Suprapubic skin (tissue), 4 donors: ENCODE measurements around the gene RALGAPA2. TPM values are rescaled to one million over a fixed set of nuclear protein-coding genes. Genes with fewer than 3 reads are reported as not detected.

Experiments used
- DNase-seq, 2 donors: peaks; one replicate each; pipeline ENCODE4 v3.0.0-alpha.2; 2019; ENCODE audit warnings: low spot score in 2 of 2
- H3K27ac ChIP-seq: fragments of 200-600 bp; sonication (generic); one replicate; pipeline ENCODE4 v1.5.1; 2019
- H3K27me3 ChIP-seq: fragments of 200-600 bp; sonication (generic); one replicate; pipeline ENCODE4 v1.5.1; 2019
- H3K36me3 ChIP-seq: fragments of 200-600 bp; sonication (generic); one replicate; pipeline ENCODE4 v1.5.1; 2019
- H3K4me1 ChIP-seq: fragments of 200-600 bp; sonication (generic); one replicate; pipeline ENCODE4 v1.5.1; 2019
- H3K4me3 ChIP-seq: fragments of 200-600 bp; sonication (generic); one replicate; pipeline ENCODE4 v1.5.1; 2019; ENCODE audit warnings: mild to moderate bottlenecking
- H3K9me3 ChIP-seq: fragments of 200-600 bp; sonication (generic); one replicate; pipeline ENCODE4 v1.5.1; 2019
- EP300 ChIP-seq: sonication (generic); formaldehyde crosslinking; IDR thresholded peaks from one replicate; pipeline ENCODE4 v1.6.1; 2017; ENCODE audit warnings: antibody characterized with exemption
- POLR2A ChIP-seq, 2 donors: fragments of 450-650 bp; IDR thresholded peaks; one replicate each; pipeline ENCODE4 v1.6.1; 2017; ENCODE audit warnings: antibody characterized with exemption in 2 of 2, mild to moderate bottlenecking in 2 of 2, moderate library complexity in 2 of 2
- POLR2AphosphoS5 ChIP-seq, 3 donors: sonication (generic); formaldehyde crosslinking; IDR thresholded peaks; one replicate each; pipeline ENCODE4 v1.6.1; 2017; ENCODE audit warnings: antibody characterized with exemption in 3 of 3
- WGBS: methylation state at CpG from one replicate; pipeline ENCODE4 v1.1.5; 2018; 5-methylcytosine and 5-hydroxymethylcytosine counted together
- total RNA-seq, 4 donors: library from RNA; depleted of rRNA; stranded (reverse); fragments of >200 nt; gene quantifications; one replicate each; pipeline ENCODE4 v1.1.0, GENCODE V29; 2016
- TF ChIP-seq, protein P1 (sequence below), 2 donors: fragments of 200-600 bp in 1 of 2; fragments of 450-650 bp in 1 of 2; sonication (generic) in 1 of 2; IDR thresholded peaks; one replicate each; pipeline ENCODE4 v1.5.1; 2016 to 2019; ENCODE audit warnings: antibody characterized with exemption in 2 of 2, mild to moderate bottlenecking in 1 of 2, moderate library complexity in 1 of 2

The RALGAPA2 gene
- total RNA-seq, 4 donors from 2014 or later, result 51.9 to 97.8 (median 72.0) TPM

DNA sequence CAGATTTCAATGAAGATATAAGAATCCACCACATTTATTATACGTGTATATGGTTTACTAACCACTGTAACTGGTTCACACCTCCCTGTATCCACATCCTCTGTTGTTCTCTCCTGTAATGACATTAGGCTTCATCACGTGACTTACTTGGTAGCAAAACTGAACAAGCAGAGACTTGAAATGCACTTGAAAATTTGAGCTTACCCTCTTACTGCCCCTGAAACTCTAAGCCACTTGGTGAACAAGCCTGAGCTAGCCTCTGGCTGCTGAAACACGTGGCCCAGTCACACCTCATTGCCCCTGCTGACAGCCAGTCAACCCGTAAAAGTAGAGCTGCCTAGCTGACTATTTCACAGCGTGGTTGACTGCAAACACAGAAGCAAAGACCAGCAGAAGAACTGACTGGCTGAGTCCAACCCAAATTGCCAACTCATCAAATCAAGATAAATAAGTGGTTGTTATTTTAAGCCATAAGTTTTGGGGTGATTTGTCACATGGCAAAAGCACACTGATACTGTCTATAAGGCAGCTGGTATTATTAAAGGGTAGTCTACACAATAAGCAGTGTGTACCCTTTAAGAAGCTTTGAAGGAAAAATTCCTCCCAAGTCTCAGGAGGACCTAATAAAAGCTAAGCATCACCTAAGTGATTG is 109.0 kb downstream of the RALGAPA2 start:
- H3K27me3 ChIP-seq, result no peaks in the 10 kb centered on the region
- DNase-seq, result no peak
- TF ChIP-seq, protein P1, sequence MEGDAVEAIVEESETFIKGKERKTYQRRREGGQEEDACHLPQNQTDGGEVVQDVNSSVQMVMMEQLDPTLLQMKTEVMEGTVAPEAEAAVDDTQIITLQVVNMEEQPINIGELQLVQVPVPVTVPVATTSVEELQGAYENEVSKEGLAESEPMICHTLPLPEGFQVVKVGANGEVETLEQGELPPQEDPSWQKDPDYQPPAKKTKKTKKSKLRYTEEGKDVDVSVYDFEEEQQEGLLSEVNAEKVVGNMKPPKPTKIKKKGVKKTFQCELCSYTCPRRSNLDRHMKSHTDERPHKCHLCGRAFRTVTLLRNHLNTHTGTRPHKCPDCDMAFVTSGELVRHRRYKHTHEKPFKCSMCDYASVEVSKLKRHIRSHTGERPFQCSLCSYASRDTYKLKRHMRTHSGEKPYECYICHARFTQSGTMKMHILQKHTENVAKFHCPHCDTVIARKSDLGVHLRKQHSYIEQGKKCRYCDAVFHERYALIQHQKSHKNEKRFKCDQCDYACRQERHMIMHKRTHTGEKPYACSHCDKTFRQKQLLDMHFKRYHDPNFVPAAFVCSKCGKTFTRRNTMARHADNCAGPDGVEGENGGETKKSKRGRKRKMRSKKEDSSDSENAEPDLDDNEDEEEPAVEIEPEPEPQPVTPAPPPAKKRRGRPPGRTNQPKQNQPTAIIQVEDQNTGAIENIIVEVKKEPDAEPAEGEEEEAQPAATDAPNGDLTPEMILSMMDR (IDR thresholded peaks at IDR 0.05), result no peak
- TF ChIP-seq POLR2AphosphoS5 (IDR thresholded peaks at IDR 0.05) (no peak), POLR2A (IDR thresholded peaks at IDR 0.05) (no peak), EP300 (no peak)
- 55% methylated on average over 5 of the region's 5 CpGs for WGBS
- H3K36me3 ChIP-seq, result peaks cover 22% of the 10 kb centered on the region
- no peak overlapping the region for H3K27ac ChIP-seq
- peaks cover 5% of the 10 kb centered on the region for H3K4me1 ChIP-seq
- no peaks in the 10 kb centered on the region for H3K9me3 ChIP-seq
- H3K4me3 ChIP-seq, result no peak overlapping the region

DNA sequence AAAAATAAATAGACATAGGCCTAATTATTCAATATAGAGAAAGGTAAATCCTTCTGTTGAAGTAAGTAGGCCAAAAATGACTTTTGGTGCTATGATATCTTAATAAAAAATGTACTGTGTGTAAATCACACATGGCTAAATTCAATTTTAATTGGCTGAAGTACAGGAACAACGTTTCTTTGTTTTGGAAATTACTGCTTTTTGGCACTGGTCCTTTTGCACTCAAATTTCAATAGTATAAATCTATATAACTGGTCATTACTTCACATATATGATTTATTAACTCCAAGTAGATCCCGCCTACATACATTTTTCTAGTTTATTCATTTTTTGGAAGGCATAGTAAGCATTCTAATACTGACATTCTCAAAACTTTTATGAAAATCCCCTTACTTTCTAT is 114.5 kb downstream of the RALGAPA2 start:
- H3K4me3 ChIP-seq, result no peak overlapping the region
- DNase-seq, result no peak
- peaks cover 24% of the 10 kb centered on the region for H3K36me3 ChIP-seq
- H3K4me1 ChIP-seq, result peaks cover 10% of the 10 kb centered on the region
- TF ChIP-seq, protein P1 (IDR thresholded peaks at IDR 0.05), result no peak
- TF ChIP-seq POLR2A (IDR thresholded peaks at IDR 0.05) (no peak), POLR2AphosphoS5 (IDR thresholded peaks at IDR 0.05) (no peak), EP300 (no peak)
- no peak overlapping the region for H3K27ac ChIP-seq
- 61% methylated on average over 2 of the region's 2 CpGs for WGBS
- no peaks in the 10 kb centered on the region for H3K9me3 ChIP-seq
- H3K27me3 ChIP-seq, result no peaks in the 10 kb centered on the region

DNA sequence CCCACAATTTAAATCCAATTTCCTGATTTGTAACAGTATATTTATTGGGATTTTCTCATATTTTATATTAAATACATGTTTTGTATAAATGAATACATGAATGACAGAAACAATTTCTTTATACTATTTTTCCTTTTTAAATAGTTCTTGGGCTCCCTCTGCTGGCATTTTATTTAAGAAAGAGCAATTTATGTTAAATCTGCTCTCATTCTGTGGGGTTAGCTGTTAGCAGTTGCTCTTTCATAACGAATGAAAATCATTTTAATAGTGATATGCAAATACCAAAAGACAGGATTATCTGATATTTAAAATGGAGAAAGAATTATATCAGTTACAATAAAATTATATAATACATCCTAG is 118.3 kb downstream of the RALGAPA2 start:
- DNase-seq, result no peak
- H3K27me3 ChIP-seq, result no peaks in the 10 kb centered on the region
- no peaks in the 10 kb centered on the region for H3K9me3 ChIP-seq
- H3K36me3 ChIP-seq, result peaks cover 15% of the 10 kb centered on the region
- peaks cover 9% of the 10 kb centered on the region for H3K4me1 ChIP-seq
- no peak for TF ChIP-seq EP300
- TF ChIP-seq, protein P1 (IDR thresholded peaks at IDR 0.05), result no peak
- TF ChIP-seq POLR2A (IDR thresholded peaks at IDR 0.05), result no peak
- no peak for TF ChIP-seq POLR2AphosphoS5 (IDR thresholded peaks at IDR 0.05)
- H3K27ac ChIP-seq, result no peak overlapping the region
- no peak overlapping the region for H3K4me3 ChIP-seq
- 44% methylated on average over 1 of the region's 1 CpG for WGBS

DNA sequence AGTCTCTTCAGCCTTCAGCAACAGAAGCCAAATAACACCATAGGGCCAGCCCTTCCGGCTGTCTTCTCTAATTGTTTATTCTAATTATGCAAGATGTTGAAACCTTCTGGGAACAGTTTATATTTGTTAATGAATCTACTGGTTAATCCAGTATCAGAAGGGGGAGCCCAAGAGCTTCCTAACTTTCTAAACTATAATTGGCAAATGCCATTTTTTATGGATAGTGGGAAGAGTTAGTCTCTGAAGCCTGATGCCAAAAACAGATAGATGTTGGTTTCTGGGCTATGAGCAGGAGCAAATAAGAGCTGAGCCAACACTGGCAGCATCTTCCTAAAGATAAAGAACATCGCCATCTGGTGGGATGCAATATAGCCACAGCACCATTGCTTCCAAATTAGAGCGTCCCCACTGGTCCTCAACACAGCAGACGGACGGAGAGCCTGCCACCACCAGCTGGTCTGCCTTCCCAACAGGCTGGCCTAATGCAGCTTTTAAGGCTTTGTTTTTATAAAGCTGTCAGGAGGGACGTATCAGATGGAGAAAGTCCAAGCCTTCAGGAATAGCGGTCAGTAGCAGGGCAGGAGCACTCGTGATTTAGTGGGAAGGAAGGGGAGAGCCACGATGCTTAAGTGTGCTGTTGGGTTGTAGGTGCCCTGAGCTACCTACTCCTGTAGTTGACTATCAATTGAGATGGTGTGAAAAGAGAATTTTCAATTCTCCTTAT is 118.8 kb downstream of the RALGAPA2 start:
- WGBS, result 61% methylated on average over 9 of the region's 9 CpGs
- Histone ChIP-seq H3K4me3 (no peak overlapping the region), H3K9me3 (no peaks in the 10 kb centered on the region), H3K27me3 (no peaks in the 10 kb centered on the region), H3K4me1 (peaks cover 9% of the 10 kb centered on the region), H3K27ac (no peak overlapping the region), H3K36me3 (peaks cover 12% of the 10 kb centered on the region)
- no peak for DNase-seq
- TF ChIP-seq EP300 (no peak), POLR2A (IDR thresholded peaks at IDR 0.05) (no peak), POLR2AphosphoS5 (IDR thresholded peaks at IDR 0.05) (no peak)
- TF ChIP-seq, protein P1 (IDR thresholded peaks at IDR 0.05), result peak; percentile 13 to 34

DNA sequence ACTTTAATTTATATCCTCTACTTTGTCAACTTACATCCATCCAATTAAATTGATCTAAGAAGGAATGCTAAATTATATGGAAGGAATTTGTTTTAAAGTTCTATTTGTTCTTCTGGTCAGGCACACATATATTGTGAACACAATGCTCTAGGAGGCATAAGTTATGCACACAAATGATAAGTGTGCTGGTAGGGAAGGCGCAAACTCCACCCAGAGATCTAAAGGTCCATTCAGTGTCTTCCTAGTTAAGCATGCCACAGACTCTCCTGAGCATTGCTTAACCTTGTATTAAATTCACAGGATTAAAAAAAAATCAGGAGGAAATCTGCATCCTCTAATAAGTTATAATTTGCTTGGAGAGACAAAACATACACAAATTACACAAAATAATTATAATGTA is 127.3 kb downstream of the RALGAPA2 start:
- Histone ChIP-seq H3K27ac (no peak overlapping the region), H3K4me1 (no peaks in the 10 kb centered on the region), H3K36me3 (peaks cover 51% of the 10 kb centered on the region), H3K27me3 (no peaks in the 10 kb centered on the region), H3K4me3 (no peak overlapping the region), H3K9me3 (no peaks in the 10 kb centered on the region)
- 100% methylated on average over 1 of the region's 1 CpG for WGBS
- no peak for TF ChIP-seq EP300
- TF ChIP-seq, protein P1 (IDR thresholded peaks at IDR 0.05), result no peak
- TF ChIP-seq POLR2A (IDR thresholded peaks at IDR 0.05), result no peak
- TF ChIP-seq POLR2AphosphoS5 (IDR thresholded peaks at IDR 0.05), result no peak
- DNase-seq, result no peak
